Neural cell (in vitro differentiated cells): Measurements from ENCODE around the gene DPP9. TPM values are rescaled to one million over a fixed set of nuclear protein-coding genes. Genes with fewer than 3 reads are reported as not detected.

Experiments used
- H2AFZ ChIP-seq: fragments of 200-600, 300-800 bp; sonication (generic), shearing (Covaris generic); 2 replicates; pipeline ENCODE4 v1.6.0; 2014; ENCODE audit warnings: low read depth, mild to moderate bottlenecking, antibody characterized with exemption, low read length, moderate library complexity
- H3F3A ChIP-seq: fragments of 200-600 bp; shearing (Covaris generic); 2 replicates; pipeline ENCODE4 v1.6.1; 2016; ENCODE audit warnings: mild to moderate bottlenecking, moderate library complexity, mixed read lengths, antibody characterized with exemption, low read length; ENCODE audit not compliant: insufficient read depth, poor library complexity, severe bottlenecking
- H3K27ac ChIP-seq: fragments of 200-600, 300-800 bp; sonication (generic), shearing (Covaris generic); 2 replicates; pipeline ENCODE4 v1.5.1; 2014; ENCODE audit warnings: mild to moderate bottlenecking, low read length, moderate library complexity
- H3K27me3 ChIP-seq: fragments of 300-800, 200-600 bp; sonication (generic), shearing (Covaris generic); 2 replicates; pipeline ENCODE4 v1.6.0; 2014; ENCODE audit warnings: mild to moderate bottlenecking, low read depth, low read length, moderate library complexity; ENCODE audit not compliant: insufficient read depth
- H3K36me3 ChIP-seq: fragments of 300-800, 200-600 bp; sonication (generic), shearing (Covaris generic); 2 replicates; pipeline ENCODE4 v1.5.1; 2014; ENCODE audit warnings: mild to moderate bottlenecking, antibody characterized with exemption, low read length, moderate library complexity; ENCODE audit not compliant: insufficient read depth
- H3K4me2 ChIP-seq: fragments of 300-800, 200-600 bp; sonication (generic), shearing (Covaris generic); 2 replicates; pipeline ENCODE4 v1.6.0; 2014; ENCODE audit warnings: mild to moderate bottlenecking, low read length
- H3K4me3 ChIP-seq: fragments of 300-800, 200-600 bp; sonication (generic), shearing (Covaris generic); 2 replicates; pipeline ENCODE4 v1.5.1; 2014; ENCODE audit warnings: mild to moderate bottlenecking, low read length, moderate library complexity
- H3K79me2 ChIP-seq: fragments of 200-600 bp; shearing (Covaris generic); replicated peaks from 2 replicates; pipeline ENCODE4 v1.6.0; 2014; ENCODE audit warnings: mild to moderate bottlenecking, low read length, moderate library complexity; ENCODE audit not compliant: insufficient read depth
- H3K9ac ChIP-seq: fragments of 300-800, 200-600 bp; sonication (generic), shearing (Covaris generic); 2 replicates; pipeline ENCODE4 v1.6.1; 2016; ENCODE audit warnings: mild to moderate bottlenecking, low read length, mixed read lengths
- H3K9me2 ChIP-seq: fragments of 200-600 bp; shearing (Covaris generic); 2 replicates; pipeline ENCODE4 v1.6.1; 2016; ENCODE audit warnings: mild to moderate bottlenecking, low read length, mixed read lengths; ENCODE audit not compliant: insufficient read depth
- H3K9me3 ChIP-seq: fragments of 200-600, 300-800 bp; sonication (generic), shearing (Covaris generic); 2 replicates; pipeline ENCODE4 v1.6.1; 2016; ENCODE audit warnings: mild to moderate bottlenecking, mixed run types, low read length, moderate library complexity, mixed read lengths
- H4K20me1 ChIP-seq: fragments of 200-600 bp; shearing (Covaris generic); 2 replicates; pipeline ENCODE4 v1.6.1; 2016; ENCODE audit warnings: mild to moderate bottlenecking, mixed run types; ENCODE audit not compliant: insufficient read depth
- CTCF ChIP-seq: fragments of 450-650 bp; IDR thresholded peaks from 2 replicates; pipeline ENCODE4 v1.5.1; 2014; ENCODE audit warnings: antibody characterized with exemption, mild to moderate bottlenecking, moderate library complexity; ENCODE audit not compliant: poor library complexity, severe bottlenecking
- EP300 ChIP-seq: fragments of 450-650 bp; conservative IDR thresholded peaks from 2 replicates; pipeline ENCODE4 v1.6.1; 2014; ENCODE audit warnings: antibody characterized with exemption, mild to moderate bottlenecking, moderate library complexity; ENCODE audit not compliant: poor library complexity, severe bottlenecking
- EZH2 ChIP-seq: fragments of 200-600, 300-800 bp; shearing (Covaris generic), sonication (generic); IDR thresholded peaks from 2 replicates; pipeline ENCODE4 v1.6.1; 2014; ENCODE audit warnings: antibody characterized with exemption, low read length, borderline replicate concordance, mild to moderate bottlenecking; ENCODE audit not compliant: insufficient read depth, poor library complexity, severe bottlenecking
- MXI1 ChIP-seq: fragments of 450-650 bp; conservative IDR thresholded peaks from 2 replicates; pipeline ENCODE4 v1.6.1; 2014; ENCODE audit warnings: antibody characterized with exemption, mild to moderate bottlenecking; ENCODE audit not compliant: poor library complexity, severe bottlenecking
- POLR2AphosphoS5 ChIP-seq: IDR thresholded peaks from 2 replicates; pipeline ENCODE4 v1.6.1; 2012
- RAD21 ChIP-seq: fragments of 450-650 bp; conservative IDR thresholded peaks from 2 replicates; pipeline ENCODE4 v1.6.1; 2014; ENCODE audit warnings: antibody characterized with exemption, mild to moderate bottlenecking, moderate library complexity
- REST ChIP-seq: IDR thresholded peaks from 2 replicates; pipeline ENCODE4 v1.6.1; 2012; ENCODE audit warnings: borderline replicate concordance
- SMC3 ChIP-seq: fragments of 450-650 bp; conservative IDR thresholded peaks from 2 replicates; pipeline ENCODE4 v1.6.1; 2014; ENCODE audit warnings: antibody characterized with exemption, mild to moderate bottlenecking, moderate library complexity; ENCODE audit not compliant: poor library complexity
- TAF1 ChIP-seq: IDR thresholded peaks from 2 replicates; pipeline ENCODE4 v1.6.1; 2012; ENCODE audit warnings: low read depth
- polyA plus RNA-seq: library from polyadenylated mRNA; depleted of rRNA; stranded (reverse); fragments of >200 nt; gene quantifications from 2 replicates; pipeline ENCODE4 v1.2.3, GENCODE V29; 2014

Gene DPP9
- polyA plus RNA-seq, 1 donor from 2014 or later: 11.7 TPM

DNA sequence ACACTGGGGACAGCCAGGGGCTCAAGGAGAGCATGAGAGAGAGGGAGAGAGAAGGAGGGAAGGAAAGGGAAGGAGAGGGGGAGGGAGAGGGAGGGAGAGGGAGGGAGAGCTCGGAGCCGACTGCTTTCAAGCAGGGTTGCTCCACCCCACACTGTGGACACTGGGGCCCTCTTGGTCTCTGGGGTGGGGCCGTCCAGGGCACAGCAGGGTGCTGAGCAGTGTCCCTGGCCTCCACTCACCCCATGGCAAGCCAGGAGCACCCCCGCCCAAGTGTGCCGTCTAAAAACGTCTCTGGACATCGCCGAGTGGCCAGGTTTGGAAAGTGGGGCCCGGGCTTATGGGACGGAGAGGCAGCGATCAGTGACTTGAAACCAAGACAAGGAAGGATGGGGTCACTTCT, 20.9 kb downstream of the DPP9 start:
- no peaks in the 10 kb centered on the region for H3F3A ChIP-seq
- H3K9ac ChIP-seq: no peak overlapping the region
- H3K27me3 ChIP-seq: no peaks in the 10 kb centered on the region
- no peaks in the 10 kb centered on the region for H3K9me2 ChIP-seq
- H4K20me1 ChIP-seq: no peaks in the 10 kb centered on the region
- no peaks in the 10 kb centered on the region for H3K79me2 ChIP-seq
- H3K9me3 ChIP-seq: no peaks in the 10 kb centered on the region
- no peak overlapping the region for H3K4me3 ChIP-seq
- H3K27ac ChIP-seq: no peak overlapping the region
- no peaks in the 10 kb centered on the region for H3K36me3 ChIP-seq
- TF ChIP-seq MXI1 (no peak), EP300 (no peak), CTCF (no peak), EZH2 (no peak), TAF1 (no peak)
- H2AFZ ChIP-seq: no peak overlapping the region
- no peak overlapping the region for H3K4me2 ChIP-seq

- no peaks in the 10 kb centered on the region for H3K36me3 ChIP-seq
- TF ChIP-seq EP300: no peak
- TF ChIP-seq CTCF: no peak
- no peak for TF ChIP-seq POLR2AphosphoS5
- TF ChIP-seq TAF1: no peak
- TF ChIP-seq SMC3: no peak
- TF ChIP-seq RAD21: no peak
- no peak for TF ChIP-seq MXI1
- TF ChIP-seq REST: no peak
- TF ChIP-seq EZH2: no peak
Observed at GRCh38 chr19:4701557-4701956, 22.1 kb downstream of the DPP9 start.

More at GRCh38 chr19:4701557-4701956, 22.1 kb downstream of the DPP9 start:
- Histone ChIP-seq H3K4me2 (no peak overlapping the region), H3F3A (no peaks in the 10 kb centered on the region), H3K4me3 (no peak overlapping the region), H3K27ac (no peak overlapping the region), H3K27me3 (no peaks in the 10 kb centered on the region), H3K9me3 (no peaks in the 10 kb centered on the region), H2AFZ (no peak overlapping the region), H3K79me2 (no peaks in the 10 kb centered on the region), H3K9ac (no peak overlapping the region), H3K9me2 (no peaks in the 10 kb centered on the region), H4K20me1 (no peaks in the 10 kb centered on the region)
